ENCODE data around the gene EVA1B.

DNA sequence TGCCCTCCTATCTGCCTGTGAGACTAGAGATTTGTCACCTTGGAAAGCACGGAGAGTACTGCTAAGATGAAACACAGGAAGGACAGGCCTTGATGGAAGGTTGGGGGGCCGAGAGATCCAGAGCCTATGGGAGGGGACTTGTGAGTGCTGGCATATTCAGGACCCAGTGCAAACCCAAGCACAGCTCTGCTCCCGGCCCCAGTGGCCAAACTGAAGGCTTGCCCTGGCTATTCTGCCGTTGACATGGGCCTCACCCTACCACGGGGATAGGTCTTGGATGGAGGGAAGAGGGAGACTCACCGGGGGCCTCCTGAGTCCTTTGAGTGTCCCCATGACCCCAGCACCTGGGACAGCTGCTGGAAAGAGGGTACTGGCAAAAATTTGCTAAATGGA, 4.6 kb upstream of the EVA1B start:
- TF ChIP-seq, protein P1, sequence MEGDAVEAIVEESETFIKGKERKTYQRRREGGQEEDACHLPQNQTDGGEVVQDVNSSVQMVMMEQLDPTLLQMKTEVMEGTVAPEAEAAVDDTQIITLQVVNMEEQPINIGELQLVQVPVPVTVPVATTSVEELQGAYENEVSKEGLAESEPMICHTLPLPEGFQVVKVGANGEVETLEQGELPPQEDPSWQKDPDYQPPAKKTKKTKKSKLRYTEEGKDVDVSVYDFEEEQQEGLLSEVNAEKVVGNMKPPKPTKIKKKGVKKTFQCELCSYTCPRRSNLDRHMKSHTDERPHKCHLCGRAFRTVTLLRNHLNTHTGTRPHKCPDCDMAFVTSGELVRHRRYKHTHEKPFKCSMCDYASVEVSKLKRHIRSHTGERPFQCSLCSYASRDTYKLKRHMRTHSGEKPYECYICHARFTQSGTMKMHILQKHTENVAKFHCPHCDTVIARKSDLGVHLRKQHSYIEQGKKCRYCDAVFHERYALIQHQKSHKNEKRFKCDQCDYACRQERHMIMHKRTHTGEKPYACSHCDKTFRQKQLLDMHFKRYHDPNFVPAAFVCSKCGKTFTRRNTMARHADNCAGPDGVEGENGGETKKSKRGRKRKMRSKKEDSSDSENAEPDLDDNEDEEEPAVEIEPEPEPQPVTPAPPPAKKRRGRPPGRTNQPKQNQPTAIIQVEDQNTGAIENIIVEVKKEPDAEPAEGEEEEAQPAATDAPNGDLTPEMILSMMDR (IDR thresholded peaks at IDR 0.05), result no peak
- TF ChIP-seq, protein P2, sequence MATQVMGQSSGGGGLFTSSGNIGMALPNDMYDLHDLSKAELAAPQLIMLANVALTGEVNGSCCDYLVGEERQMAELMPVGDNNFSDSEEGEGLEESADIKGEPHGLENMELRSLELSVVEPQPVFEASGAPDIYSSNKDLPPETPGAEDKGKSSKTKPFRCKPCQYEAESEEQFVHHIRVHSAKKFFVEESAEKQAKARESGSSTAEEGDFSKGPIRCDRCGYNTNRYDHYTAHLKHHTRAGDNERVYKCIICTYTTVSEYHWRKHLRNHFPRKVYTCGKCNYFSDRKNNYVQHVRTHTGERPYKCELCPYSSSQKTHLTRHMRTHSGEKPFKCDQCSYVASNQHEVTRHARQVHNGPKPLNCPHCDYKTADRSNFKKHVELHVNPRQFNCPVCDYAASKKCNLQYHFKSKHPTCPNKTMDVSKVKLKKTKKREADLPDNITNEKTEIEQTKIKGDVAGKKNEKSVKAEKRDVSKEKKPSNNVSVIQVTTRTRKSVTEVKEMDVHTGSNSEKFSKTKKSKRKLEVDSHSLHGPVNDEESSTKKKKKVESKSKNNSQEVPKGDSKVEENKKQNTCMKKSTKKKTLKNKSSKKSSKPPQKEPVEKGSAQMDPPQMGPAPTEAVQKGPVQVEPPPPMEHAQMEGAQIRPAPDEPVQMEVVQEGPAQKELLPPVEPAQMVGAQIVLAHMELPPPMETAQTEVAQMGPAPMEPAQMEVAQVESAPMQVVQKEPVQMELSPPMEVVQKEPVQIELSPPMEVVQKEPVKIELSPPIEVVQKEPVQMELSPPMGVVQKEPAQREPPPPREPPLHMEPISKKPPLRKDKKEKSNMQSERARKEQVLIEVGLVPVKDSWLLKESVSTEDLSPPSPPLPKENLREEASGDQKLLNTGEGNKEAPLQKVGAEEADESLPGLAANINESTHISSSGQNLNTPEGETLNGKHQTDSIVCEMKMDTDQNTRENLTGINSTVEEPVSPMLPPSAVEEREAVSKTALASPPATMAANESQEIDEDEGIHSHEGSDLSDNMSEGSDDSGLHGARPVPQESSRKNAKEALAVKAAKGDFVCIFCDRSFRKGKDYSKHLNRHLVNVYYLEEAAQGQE (IDR thresholded peaks at IDR 0.05; ENCODE audit: insufficient read depth in 1 of 2, low read depth in 2 of 2, low read length in 1 of 2), result no peak
- no peak for TF ChIP-seq POLR2AphosphoS5 (IDR thresholded peaks at IDR 0.05; ENCODE audit: low read depth, low read length)
- TF ChIP-seq SIN3A (IDR thresholded peaks at IDR 0.05; ENCODE audit: borderline replicate concordance, insufficient read depth, low read depth, low read length), result no peak
